Immature natural killer cell (primary cell): Measurements from ENCODE around the gene OTOGL. TPM values are rescaled to one million over a fixed set of nuclear protein-coding genes. Genes with fewer than 3 reads are reported as not detected.

ENCODE experiments used
- DNase-seq, 3 donors: peaks; one replicate each; pipeline ENCODE4 v3.0.0; 2022; ENCODE audit warnings: mixed read lengths in 1 of 3
- H3K27ac Mint-ChIP-seq, 6 donors: one replicate each; pipeline ENCODE4 v1.8.0; 2020; ENCODE audit warnings: mixed read lengths in 6 of 6, mild to moderate bottlenecking in 5 of 6, inconsistent platforms in 4 of 6, moderate library complexity in 3 of 6
- H3K27me3 Mint-ChIP-seq, 3 donors: one replicate each; pipeline ENCODE4 v1.8.0; 2020 to 2021; ENCODE audit warnings: low read depth in 3 of 3, mild to moderate bottlenecking in 3 of 3, mixed read lengths in 3 of 3, moderate library complexity in 3 of 3, inconsistent platforms in 1 of 3
- H3K36me3 Mint-ChIP-seq, 3 donors: one replicate each; pipeline ENCODE4 v1.8.0; 2020; ENCODE audit warnings: mixed read lengths in 3 of 3, inconsistent platforms in 2 of 3, mild to moderate bottlenecking in 2 of 3
- H3K4me1 Mint-ChIP-seq, 2 donors: one replicate each; pipeline ENCODE4 v1.8.0; 2020; ENCODE audit warnings: inconsistent platforms in 2 of 2, mild to moderate bottlenecking in 2 of 2, mixed read lengths in 2 of 2, moderate library complexity in 1 of 2
- H3K4me3 Mint-ChIP-seq, 5 donors: one replicate each; pipeline ENCODE4 v1.8.0; 2020; ENCODE audit warnings: mild to moderate bottlenecking in 5 of 5, mixed read lengths in 5 of 5, inconsistent platforms in 3 of 5, moderate library complexity in 3 of 5
- H3K9me3 Mint-ChIP-seq, 6 donors: one replicate each; pipeline ENCODE4 v1.8.0; 2020; ENCODE audit warnings: mild to moderate bottlenecking in 6 of 6, mixed read lengths in 6 of 6, inconsistent platforms in 4 of 6, moderate library complexity in 3 of 6
- polyA plus RNA-seq, 3 donors: library from polyadenylated mRNA; unstranded; fragments of 300-500 nt; fragmentation: Illumina TruSeq; gene quantifications; one replicate each; pipeline ENCODE4 v1.2.3, GENCODE V29; 2021

Gene OTOGL
- polyA plus RNA-seq, 3 donors from 2014 or later: not detected

GRCh38 chr12:80413462-80413861 is 314.1 kb downstream of the OTOGL start:
- Mint-ChIP-seq H3K4me3 (no peak overlapping the region), H3K27me3 (no peaks in the 10 kb centered on the region), H3K36me3 (no peaks in the 10 kb centered on the region), H3K4me1 (no peaks in the 10 kb centered on the region), H3K27ac (no peak overlapping the region), H3K9me3 (peaks cover 0 to 11% (median 0%) of the 10 kb centered on the region in 6 donors)
- no peak for DNase-seq

GRCh38 chr12:80415466-80415865 is 316.1 kb downstream of the OTOGL start:
- no peak overlapping the region for H3K27ac Mint-ChIP-seq
- H3K9me3 Mint-ChIP-seq: peaks cover 0 to 11% (median under 1%) of the 10 kb centered on the region in 6 donors
- H3K4me1 Mint-ChIP-seq: no peaks in the 10 kb centered on the region
- DNase-seq: no peak
- no peaks in the 10 kb centered on the region for H3K27me3 Mint-ChIP-seq
- H3K4me3 Mint-ChIP-seq: no peak overlapping the region
- no peaks in the 10 kb centered on the region for H3K36me3 Mint-ChIP-seq

GRCh38 chr12:80419644-80420043 is 320.3 kb downstream of the OTOGL start:
- H3K27me3 Mint-ChIP-seq: no peaks in the 10 kb centered on the region
- H3K9me3 Mint-ChIP-seq: peaks cover 0 to 4% (median under 1%) of the 10 kb centered on the region in 6 donors
- H3K4me1 Mint-ChIP-seq: no peaks in the 10 kb centered on the region
- DNase-seq: no peak
- no peak overlapping the region for H3K27ac Mint-ChIP-seq
- no peak overlapping the region for H3K4me3 Mint-ChIP-seq
- H3K36me3 Mint-ChIP-seq: no peaks in the 10 kb centered on the region

GRCh38 chr12:80420075-80420474 is 320.7 kb downstream of the OTOGL start:
- no peaks in the 10 kb centered on the region for H3K4me1 Mint-ChIP-seq
- H3K4me3 Mint-ChIP-seq: no peak overlapping the region
- H3K27ac Mint-ChIP-seq: no peak overlapping the region
- H3K27me3 Mint-ChIP-seq: no peaks in the 10 kb centered on the region
- no peaks in the 10 kb centered on the region for H3K36me3 Mint-ChIP-seq
- DNase-seq: no peak
- H3K9me3 Mint-ChIP-seq: peaks cover 0 to 3% (median under 1%) of the 10 kb centered on the region in 6 donors

- no peak overlapping the region for H3K27ac Mint-ChIP-seq
- no peaks in the 10 kb centered on the region for H3K4me1 Mint-ChIP-seq
- no peak for DNase-seq
- no peaks in the 10 kb centered on the region for H3K36me3 Mint-ChIP-seq
- H3K4me3 Mint-ChIP-seq: no peak overlapping the region
- peaks cover 0 to 2% (median under 1%) of the 10 kb centered on the region in 6 donors for H3K9me3 Mint-ChIP-seq
- peaks cover 0 to 1% (median 0%) of the 10 kb centered on the region in 3 donors for H3K27me3 Mint-ChIP-seq
Measured at GRCh38 chr12:80422550-80422949, 323.2 kb downstream of the OTOGL start.

Other genes starting within 250 kb of the OTOGL start
- 100 to 1,000 TPM in 2 of 3 donors, 10 to 100 TPM in 1; 81.1 to 158 (median 103) TPM for gene PPP1R12A, start 164.4 kb upstream of the OTOGL start, polyA plus RNA-seq